Choroid plexus epithelial cell (primary cell): ENCODE results near the gene PZP.
"Not testable (repeated sequence)": the region's sequence is repeated elsewhere in the genome, so short reads cannot be mapped to it uniquely, and the experiment has no call there.

ENCODE experiments used
- DNase-seq: peaks from one replicate; pipeline ENCODE4 v3.0.0-alpha.2; 2010; ENCODE audit warnings: low read depth
- H3K4me3 ChIP-seq: 2 replicates; pipeline ENCODE4 v1.5.1; 2011; ENCODE audit warnings: low read depth, mild to moderate bottlenecking, control low read depth, low read length, moderate library complexity
- TF ChIP-seq, protein P1 (sequence below): conservative IDR thresholded peaks from 2 replicates; pipeline ENCODE4 v1.5.1; 2011; ENCODE audit warnings: low read depth, mild to moderate bottlenecking, control low read depth, inconsistent platforms, low read length, moderate library complexity

PZP gene

GRCh38 chr12:9227950-9228349, 19.8 kb upstream of the PZP start:
- TF ChIP-seq, protein P1, sequence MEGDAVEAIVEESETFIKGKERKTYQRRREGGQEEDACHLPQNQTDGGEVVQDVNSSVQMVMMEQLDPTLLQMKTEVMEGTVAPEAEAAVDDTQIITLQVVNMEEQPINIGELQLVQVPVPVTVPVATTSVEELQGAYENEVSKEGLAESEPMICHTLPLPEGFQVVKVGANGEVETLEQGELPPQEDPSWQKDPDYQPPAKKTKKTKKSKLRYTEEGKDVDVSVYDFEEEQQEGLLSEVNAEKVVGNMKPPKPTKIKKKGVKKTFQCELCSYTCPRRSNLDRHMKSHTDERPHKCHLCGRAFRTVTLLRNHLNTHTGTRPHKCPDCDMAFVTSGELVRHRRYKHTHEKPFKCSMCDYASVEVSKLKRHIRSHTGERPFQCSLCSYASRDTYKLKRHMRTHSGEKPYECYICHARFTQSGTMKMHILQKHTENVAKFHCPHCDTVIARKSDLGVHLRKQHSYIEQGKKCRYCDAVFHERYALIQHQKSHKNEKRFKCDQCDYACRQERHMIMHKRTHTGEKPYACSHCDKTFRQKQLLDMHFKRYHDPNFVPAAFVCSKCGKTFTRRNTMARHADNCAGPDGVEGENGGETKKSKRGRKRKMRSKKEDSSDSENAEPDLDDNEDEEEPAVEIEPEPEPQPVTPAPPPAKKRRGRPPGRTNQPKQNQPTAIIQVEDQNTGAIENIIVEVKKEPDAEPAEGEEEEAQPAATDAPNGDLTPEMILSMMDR, result no peak
- no peak overlapping the region for H3K4me3 ChIP-seq
- DNase-seq, result no peak

DNA sequence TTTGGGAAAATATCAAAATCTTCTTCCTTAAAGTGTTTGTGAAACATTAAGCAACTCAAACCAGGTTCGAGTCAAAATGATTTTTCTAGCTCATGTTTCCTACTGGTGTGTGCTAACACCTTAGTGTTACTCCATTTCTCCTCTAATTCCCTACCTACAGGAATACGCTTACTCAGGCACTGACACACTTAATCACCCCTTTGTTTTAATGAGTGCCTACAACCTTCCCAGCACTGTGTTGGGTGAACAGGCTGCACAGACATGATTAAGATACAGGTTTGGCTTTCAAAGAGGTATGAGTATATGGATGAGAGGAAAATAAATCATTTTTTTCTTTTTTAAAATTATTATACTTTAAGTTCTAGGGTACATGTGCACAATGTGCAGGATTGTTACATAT, 15.6 kb upstream of the PZP start:
- no peak for DNase-seq
- TF ChIP-seq, protein P1, result no peak

DNA sequence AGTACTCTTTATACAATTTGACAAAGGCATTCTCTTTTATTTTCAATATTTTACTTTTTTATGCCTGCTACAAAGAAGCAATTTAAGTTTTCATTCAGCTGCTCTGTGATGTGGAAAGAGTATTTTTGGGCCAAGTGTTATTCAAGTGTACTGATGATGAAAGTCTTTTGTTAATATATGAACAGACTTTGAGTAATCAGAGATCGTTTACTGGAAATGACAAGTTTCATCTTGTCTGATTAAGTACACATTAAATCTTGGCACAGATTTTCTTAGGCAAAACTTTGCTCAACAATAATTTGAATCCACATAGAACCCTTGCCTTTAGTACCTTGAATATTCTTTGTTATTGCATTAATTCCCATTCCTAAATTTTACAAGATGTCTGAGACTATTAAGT, 13.3 kb upstream of the PZP start:
- TF ChIP-seq, protein P1, result no peak
- DNase-seq, result no peak
- H3K4me3 ChIP-seq, result no peak overlapping the region

More for the DNA sequence above, 15.6 kb upstream of the PZP start:
- H3K4me3 ChIP-seq, result no peak overlapping the region

DNA sequence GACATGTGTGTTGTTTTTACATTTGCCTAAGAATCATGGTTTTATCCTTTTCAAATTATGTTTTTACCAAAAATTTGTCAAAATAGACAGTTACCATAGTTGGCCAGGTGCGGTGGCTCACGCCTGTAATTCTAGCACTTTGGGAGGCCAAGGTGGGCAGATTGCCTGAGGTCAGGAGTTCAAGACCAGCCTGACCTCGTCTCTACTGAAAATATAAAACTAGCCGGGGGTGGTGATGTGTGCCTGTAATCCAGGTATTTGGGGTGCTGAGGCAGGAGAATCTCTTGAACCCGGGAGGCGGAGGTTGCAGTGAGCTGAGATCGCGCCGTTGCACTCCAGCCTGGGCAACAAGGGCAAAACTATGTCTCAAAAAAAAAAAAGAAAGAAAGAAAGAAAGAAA, 12.8 kb upstream of the PZP start:
- DNase-seq, H3K4me3 ChIP-seq: not testable (repeated sequence)

DNA sequence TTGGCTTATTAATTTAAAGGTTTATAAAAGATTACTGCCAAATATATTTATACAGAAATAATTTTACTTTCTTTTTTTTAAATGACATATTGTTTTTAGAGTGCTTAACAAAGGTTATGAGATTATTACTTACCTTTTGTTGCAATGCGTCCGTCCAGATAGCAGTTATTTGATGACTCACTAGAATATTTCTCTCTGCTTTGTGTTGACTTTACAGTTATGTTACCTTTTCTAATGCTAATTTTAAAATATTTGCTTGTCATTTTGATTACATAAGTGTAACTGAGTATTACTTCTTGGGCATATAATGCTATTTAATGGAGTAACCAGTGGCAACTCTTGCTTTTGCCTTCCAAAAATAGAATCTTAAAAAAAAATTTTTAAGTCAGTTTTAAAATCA, 6.3 kb upstream of the PZP start:
- no peak overlapping the region for H3K4me3 ChIP-seq
- no peak for DNase-seq
- TF ChIP-seq, protein P1, result no peak

DNA sequence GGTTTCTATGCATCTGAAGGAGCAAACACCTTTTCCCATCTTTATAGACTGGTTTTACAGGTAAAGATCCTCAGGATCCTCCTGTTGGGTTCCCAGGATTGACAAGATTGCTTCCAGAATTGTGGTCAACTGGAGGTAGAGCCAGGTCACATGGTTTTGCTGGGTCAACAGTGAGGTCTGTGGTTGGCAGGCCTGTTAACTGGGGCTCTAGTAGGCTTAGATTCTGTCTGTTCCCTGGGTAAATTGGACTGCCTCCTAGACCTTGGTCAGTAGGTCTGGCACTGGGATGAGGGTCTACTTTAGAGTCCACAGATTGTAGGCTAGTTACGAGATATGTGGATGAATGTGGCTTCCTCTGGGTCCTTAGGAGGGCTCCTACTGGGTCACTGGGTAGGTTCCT, 3.5 kb upstream of the PZP start:
- no peak for DNase-seq
- H3K4me3 ChIP-seq, result no peak overlapping the region
- TF ChIP-seq, protein P1, result no peak

DNA sequence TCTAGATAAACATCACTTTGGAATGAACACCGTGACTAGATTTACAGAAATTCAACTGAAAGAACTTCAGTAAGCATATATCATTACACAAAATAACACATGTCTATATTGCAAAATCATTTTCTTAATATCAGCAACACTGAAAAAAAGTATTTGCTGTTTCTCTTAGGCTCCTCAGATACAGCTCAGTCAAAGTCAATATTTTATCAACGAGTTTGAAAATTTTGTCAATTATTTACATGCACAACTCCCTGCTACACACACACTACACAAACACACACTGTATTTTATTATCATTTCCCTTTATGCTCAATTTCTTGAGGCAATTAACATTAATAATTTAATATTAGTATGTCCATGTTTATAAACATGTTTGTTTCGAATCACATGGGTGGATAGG, 3.8 kb downstream of the PZP start:
- H3K4me3 ChIP-seq, result no peak overlapping the region
- TF ChIP-seq, protein P1, result no peak
- no peak for DNase-seq

- H3K4me3 ChIP-seq, result no peak overlapping the region
- TF ChIP-seq, protein P1, result no peak
- no peak for DNase-seq
Measured at GRCh38 chr12:9198012-9198411, 10.2 kb downstream of the PZP start.
